Stimulated activated CD4-positive, alpha-beta T cell treated with anti-CD3 and anti-CD28 coated beads, Interleukin-15, amount 100 ng/mL, for 1 hour (primary cell): ENCODE data around the gene NFE2L3.
"Not testable (repeated sequence)": the region's sequence is repeated elsewhere in the genome, so short reads cannot be mapped to it uniquely, and the experiment has no call there.

ENCODE experiments used
- DNase-seq, 2 donors: peaks; one replicate each; pipeline ENCODE4 v3.0.0-alpha.2; 2020; ENCODE audit warnings: low read depth in 1 of 2, low spot score in 1 of 2

Gene NFE2L3

DNA sequence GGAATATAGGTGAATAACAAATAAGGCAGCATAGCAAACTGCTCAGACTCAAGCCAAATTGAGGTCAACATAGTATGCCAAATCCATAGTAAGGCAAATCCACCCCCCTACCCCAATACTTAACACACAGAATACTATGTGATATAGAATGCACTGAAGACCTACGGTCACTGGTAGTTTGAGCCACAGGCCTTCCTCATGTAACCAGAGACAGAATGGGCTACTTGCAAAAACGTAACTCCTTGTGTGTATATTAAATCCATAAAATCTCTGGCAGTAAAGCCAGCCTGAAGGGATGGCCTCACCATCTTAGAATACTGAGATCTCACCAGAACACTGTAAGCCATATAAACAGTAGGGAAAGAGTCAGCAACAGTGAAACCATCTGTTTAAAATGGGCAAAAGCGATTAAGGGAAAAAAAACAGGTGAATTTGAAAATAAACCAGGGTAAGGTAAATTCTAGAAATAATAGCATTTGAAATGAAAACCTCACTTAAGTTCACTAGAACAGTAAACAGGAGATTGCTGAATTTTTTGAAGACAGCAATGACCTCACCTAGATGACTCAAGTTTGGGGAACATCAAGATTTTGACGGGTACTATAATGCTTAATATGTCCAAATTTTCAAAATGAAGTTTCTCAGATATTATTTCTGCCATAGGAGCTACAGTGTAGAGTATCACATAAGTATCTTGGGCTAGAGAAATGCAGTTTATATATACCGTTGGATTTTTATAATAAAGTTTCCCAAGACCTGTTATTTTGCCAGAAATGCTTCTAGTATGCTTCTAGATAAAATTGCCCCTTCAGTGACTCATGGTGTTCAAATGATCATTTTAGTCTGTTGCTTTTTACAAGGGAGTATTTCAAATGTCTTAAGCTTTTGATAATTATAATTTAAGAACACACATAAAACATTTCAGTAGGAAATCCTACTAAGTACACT is 34.6 kb downstream of the NFE2L3 start:
- no peak for DNase-seq

- no peak for DNase-seq
These were observed 35.6 kb downstream of the NFE2L3 start for GRCh38 chr7:26187380-26188205.

GRCh38 chr7:26188206-26188956 is 36.4 kb downstream of the NFE2L3 start:
- DNase-seq = no peak

DNA sequence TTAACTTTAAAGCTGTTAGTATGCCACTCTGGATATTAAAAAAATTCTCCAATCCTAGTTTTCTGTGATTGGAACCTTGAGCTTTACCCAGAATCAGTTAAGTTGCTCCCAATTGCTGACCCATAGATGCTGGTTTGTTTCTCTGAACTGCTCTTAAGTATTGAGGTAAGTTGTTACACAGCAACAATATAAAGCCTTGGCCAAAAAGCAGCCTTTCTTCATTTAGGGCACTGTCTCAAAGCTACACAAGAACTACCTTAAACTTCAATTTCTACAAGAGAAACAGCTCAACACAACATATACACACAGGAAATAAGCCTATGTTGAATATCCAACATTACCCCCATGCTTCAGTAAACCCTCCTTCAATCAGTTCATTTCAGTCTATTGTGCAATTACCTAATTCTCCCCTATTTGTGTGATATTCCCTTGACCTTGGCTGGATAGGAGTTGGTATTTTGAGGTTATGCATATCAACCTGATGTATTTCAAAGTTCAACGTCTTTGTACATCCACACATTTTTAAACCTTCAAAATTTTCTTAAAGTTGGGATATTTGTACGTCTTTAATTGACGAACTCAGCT is 37.1 kb downstream of the NFE2L3 start:
- DNase-seq = no peak

- DNase-seq = no peak
These were observed 37.7 kb downstream of the NFE2L3 start for GRCh38 chr7:26189697-26190096.

DNA sequence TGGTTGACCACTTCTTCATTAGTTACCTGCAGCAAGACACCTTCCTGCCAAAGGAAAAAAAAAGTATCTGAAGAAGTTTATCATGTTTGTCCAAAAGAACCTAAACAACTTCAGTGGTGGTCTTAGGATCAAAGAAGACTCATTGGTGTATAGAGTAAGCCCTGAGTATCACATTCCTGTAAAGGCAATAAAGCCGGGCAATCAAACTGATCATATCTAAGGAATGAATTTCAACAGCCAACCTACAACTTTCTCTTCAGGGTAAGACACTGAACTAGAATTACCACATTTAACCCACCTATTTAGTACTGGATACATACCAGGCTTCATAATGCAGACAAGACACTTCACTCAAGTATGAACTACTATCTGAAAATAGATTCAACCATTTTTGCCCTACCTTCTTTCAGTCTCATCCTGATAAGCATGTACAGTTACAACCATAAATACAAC is 38.4 kb downstream of the NFE2L3 start:
- no peak for DNase-seq

DNA sequence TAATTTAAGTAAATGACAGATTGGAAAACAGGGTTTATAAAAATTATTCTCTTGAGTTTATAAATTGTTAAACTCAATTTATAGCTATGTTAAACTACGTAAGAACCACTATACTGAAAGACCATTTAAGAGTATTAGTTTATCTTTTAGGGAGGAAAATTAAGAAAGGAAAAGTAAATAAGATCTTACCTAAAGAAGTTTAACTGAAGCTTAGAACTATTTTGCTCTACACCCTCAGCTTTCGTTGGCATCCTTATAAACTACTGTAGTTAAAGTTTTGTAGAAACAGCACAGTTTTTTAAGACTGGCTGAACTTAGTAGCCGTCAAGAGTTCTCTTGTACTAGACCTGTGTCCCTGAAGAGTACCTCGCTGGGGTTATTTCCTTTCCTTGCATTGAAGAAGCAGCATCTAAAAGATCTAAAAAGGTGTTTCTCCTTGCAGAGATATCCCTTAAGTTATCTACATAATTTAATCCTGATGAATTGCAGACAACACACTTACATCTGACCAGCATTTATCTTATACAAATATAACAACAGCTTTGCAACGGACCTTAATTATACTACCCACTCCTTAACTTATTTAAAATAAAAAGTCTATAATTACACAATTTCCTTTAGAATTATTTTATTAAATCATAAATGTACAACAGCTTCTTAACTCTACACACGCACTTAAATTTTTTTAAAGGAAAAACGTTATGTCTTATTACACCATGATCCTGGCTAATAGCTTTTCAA is 39.4 kb downstream of the NFE2L3 start:
- no peak for DNase-seq

GRCh38 chr7:26191974-26192479 is 40.0 kb downstream of the NFE2L3 start:
- DNase-seq = no peak

- DNase-seq = no peak
These were observed 40.6 kb downstream of the NFE2L3 start for GRCh38 chr7:26192485-26193087.

DNA sequence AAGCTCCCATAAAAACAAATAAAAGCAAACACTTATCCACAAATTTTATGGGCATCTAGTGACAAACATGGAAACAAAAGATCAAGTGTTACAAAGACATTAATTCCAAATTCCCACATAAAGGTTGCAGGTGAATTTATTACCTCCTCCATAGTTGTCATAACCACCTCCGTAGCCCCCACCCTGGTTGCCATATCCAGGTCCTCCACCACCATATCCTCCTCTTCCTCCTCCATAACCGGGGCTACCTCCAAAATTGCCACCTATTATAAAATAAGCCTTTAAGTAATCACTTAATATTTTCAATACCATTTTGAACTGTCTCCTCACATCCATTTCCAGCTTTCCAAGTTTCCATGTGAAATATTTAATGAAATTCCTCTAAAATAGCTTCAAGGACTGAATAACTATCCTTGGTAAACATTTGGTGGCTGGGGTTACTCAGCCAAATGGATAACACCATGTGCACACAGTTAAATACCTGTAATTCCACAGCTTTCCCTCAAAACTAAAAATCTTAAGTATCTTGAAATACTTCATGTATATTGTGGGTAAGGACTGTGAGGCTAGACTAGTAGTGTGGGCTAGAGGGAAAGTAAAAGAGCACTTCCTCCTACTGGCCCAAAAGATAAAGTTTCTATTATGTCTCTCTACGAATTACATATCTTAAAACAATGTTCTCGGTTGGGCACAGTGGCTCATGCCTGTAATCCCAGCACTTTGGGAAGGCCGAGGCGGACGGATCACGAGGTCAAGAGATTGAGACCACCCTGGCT is 41.6 kb downstream of the NFE2L3 start:
- no peak for DNase-seq

DNA sequence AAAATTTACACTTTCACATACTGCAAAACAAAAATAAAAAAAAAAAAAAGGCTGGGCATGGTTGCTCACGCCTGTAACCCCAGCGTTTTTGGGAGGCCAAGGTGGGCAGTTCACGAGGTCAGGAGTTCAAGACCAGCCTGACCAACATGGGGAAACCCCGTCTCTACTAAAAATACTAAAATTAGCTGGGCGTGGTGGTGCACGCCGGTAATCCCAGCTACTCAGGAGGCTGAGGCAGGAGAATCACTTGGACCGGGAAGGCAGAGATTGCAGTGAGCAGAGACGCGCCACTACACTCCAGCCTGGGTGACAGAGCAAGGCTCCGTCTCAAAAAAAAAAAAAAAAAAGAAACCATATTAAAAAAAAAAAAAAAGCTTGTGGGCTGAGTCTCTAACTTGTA is 42.8 kb downstream of the NFE2L3 start:
- not testable (repeated sequence) for DNase-seq

DNA sequence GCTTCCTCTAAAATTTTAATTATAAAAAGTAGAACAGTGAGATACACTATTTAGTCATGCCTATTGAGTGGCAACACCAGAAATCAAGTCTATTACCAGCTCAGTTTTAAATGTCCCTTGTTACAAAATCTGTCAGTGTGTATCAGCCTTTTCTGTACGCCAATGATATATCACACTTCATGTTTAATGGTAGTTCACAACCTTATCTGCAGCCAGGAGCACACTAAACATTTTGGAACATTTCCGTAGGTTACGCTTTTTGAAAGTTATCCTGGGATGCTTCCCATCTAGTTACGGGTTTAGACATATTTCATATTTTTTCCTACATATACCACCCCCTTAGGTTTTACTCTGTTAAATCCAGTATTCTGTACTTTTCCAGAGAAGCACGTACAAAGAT is 43.2 kb downstream of the NFE2L3 start:
- no peak for DNase-seq

DNA sequence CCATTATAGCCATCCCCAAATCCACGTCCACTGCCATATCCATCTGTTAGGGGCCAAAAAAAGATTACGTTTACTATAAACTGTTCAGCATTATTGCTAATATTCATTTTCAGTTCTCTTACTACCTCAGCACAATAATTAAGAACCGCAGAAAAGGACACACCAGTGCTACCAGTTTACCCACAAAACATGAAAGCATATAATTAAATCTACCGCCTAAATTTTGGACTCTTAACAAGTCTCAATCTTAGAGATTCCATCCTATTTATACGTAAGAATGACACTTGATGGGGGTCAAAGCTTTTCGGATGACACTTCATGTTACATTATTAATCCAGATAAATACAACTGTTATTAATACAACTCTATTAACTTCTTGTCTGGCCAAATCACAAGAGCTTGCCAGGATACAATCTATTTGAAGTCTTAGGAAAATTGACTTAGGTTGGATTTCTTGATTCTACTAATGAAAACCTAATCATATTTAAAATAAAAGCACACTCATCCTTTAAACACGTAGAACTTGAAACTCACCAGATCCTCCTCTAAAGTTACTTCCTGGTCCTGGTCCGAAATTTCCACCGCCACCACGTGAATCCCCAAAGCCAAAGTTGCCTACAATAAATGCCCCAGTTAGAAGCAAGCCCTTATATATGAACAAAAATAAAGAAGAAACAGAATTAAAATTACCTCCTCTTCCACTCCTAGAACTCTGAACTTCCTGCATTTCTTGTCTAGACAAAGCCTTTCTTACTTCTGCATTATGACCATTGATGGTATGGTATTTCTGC is 44.1 kb downstream of the NFE2L3 start:
- DNase-seq = no peak

GRCh38 chr7:26197153-26198115 is 45.4 kb downstream of the NFE2L3 start:
- no peak for DNase-seq

DNA sequence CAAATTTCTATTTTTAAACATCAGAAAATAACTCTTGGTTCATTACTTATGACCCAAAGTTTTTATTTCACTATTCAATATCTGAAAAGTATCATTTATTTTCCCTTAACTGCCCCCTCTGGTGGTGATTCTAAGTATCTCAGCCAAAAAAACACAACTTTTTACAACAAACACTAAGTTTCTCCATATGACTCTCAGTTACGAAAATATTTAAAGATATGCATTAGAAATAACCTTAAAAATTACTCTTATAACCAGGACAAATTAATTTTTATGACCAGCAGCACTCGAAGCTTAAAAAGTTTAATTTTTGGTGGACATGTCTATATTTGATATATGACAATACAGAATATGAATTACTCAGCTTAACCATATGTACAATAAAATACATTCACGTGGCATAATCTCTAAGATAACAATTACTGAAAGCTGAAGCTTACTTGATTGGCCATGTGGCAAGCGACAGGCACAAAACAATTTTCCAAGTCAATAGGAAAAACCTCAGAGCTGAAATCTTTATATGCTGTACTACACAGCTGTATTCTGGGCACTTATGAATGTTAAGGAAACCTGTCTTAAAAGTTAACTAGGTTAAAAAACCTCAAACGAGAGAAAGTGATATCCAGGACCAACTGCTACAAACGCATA is 46.3 kb downstream of the NFE2L3 start:
- DNase-seq = no peak

- DNase-seq = no peak
These were observed 46.8 kb downstream of the NFE2L3 start for GRCh38 chr7:26198781-26199169.
